PC-3 (cell line): ENCODE results near the gene PIM1. TPM values are rescaled to one million over a fixed set of nuclear protein-coding genes. Genes with fewer than 3 reads are reported as not detected.

Experiments used
- ATAC-seq: fragments of 200-7000 bp; cut with Tn5 transposase; 2 replicates; pipeline ENCODE4 v1.9.1; 2020; ENCODE audit warnings: mild to moderate bottlenecking, moderate library complexity
- BruUV-seq: library from RNA; stranded (reverse); fragments of 400-500 nt; replicated peaks from 2 replicates; lab custom pipeline; 2021; lab: Mats Ljungman, UMichigan
- CTCF ChIA-PET: fragments of 300-600 bp; sonication (Branson Sonifier 250); formaldehyde crosslinking; loops from one replicate; lab custom pipeline; 2022; ENCODE audit warnings: antibody characterized with exemption; lab: Charles Lee
- POLR2A ChIA-PET: fragments of 300-600 bp; sonication (Branson Sonifier 250); formaldehyde crosslinking; loops from one replicate; lab custom pipeline; 2022; ENCODE audit warnings: antibody characterized with exemption; ENCODE audit not compliant: unreplicated experiment; lab: Charles Lee
- DNase-seq: peaks from one replicate; pipeline ENCODE4 v3.0.0-alpha.2; 2015
- H2AFZ ChIP-seq: fragments of 300-600 bp; sonication (generic); 2 replicates; pipeline ENCODE4 v1.6.0; 2016; ENCODE audit warnings: antibody characterized with exemption, low read length
- H3F3A ChIP-seq: fragments of 300-600 bp; sonication (generic); one replicate; pipeline ENCODE4 v1.6.0; 2017; ENCODE audit warnings: antibody characterized with exemption, low read length, control low read depth, mild to moderate bottlenecking; ENCODE audit not compliant: unreplicated experiment
- H3K27ac ChIP-seq: fragments of 300-600 bp; sonication (generic); 2 replicates; pipeline ENCODE4 v1.5.1; 2016; ENCODE audit warnings: mild to moderate bottlenecking, low read length
- H3K27me3 ChIP-seq: fragments of 300-600 bp; sonication (generic); 2 replicates; pipeline ENCODE4 v1.6.1; 2016; ENCODE audit warnings: low read length, mixed read lengths
- H3K36me3 ChIP-seq: fragments of 300-600 bp; sonication (generic); 2 replicates; pipeline ENCODE4 v1.6.1; 2016; ENCODE audit warnings: low read depth, mixed run types, low read length, mixed read lengths
- H3K4me1 ChIP-seq: fragments of 300-600 bp; sonication (generic); 2 replicates; pipeline ENCODE4 v1.5.1; 2016; ENCODE audit warnings: low read length; ENCODE audit not compliant: insufficient read depth
- H3K4me2 ChIP-seq: fragments of 300-600 bp; sonication (generic); 2 replicates; pipeline ENCODE4 v1.6.0; 2016; ENCODE audit warnings: low read length
- H3K4me3 ChIP-seq: fragments of 300-600 bp; sonication (generic); 2 replicates; pipeline ENCODE4 v1.5.1; 2016; ENCODE audit warnings: mild to moderate bottlenecking, low read length, mixed read lengths
- H3K79me2 ChIP-seq: fragments of 300-600 bp; sonication (generic); 2 replicates; pipeline ENCODE4 v1.6.1; 2017; ENCODE audit warnings: low read length, mixed read lengths
- H3K9ac ChIP-seq: fragments of 300-600 bp; sonication (generic); 2 replicates; pipeline ENCODE4 v1.6.0; 2016; ENCODE audit warnings: mild to moderate bottlenecking, low read length
- H3K9me2 ChIP-seq: fragments of 300-600 bp; sonication (generic); replicated peaks from 2 replicates; pipeline ENCODE4 v1.6.1; 2016; ENCODE audit warnings: mixed run types, low read length, mixed read lengths
- H3K9me3 ChIP-seq: fragments of 300-600 bp; sonication (generic); 2 replicates; pipeline ENCODE4 v1.6.1; 2016; ENCODE audit warnings: low read length, mixed read lengths
- H4K20me1 ChIP-seq: fragments of 300-600 bp; sonication (generic); 2 replicates; pipeline ENCODE4 v1.6.1; 2016; ENCODE audit warnings: low read length, mixed read lengths
- CTCF ChIP-seq: fragments of 300-600 bp; sonication (generic); conservative IDR thresholded peaks from 2 replicates; pipeline ENCODE4 v1.5.1; 2017; ENCODE audit warnings: antibody characterized with exemption, low read depth, mild to moderate bottlenecking, low read length
- EZH2 ChIP-seq: fragments of 300-600 bp; sonication (generic); IDR thresholded peaks from one replicate; pipeline ENCODE4 v1.6.1; 2017; ENCODE audit warnings: antibody characterized with exemption, mild to moderate bottlenecking, low read length; ENCODE audit not compliant: unreplicated experiment
- EZH2phosphoT487 ChIP-seq: fragments of 300-600 bp; sonication (generic); IDR thresholded peaks from 2 replicates; pipeline ENCODE4 v1.6.1; 2018; ENCODE audit warnings: mild to moderate bottlenecking, antibody characterized with exemption, low read length, borderline replicate concordance
- intact Hi-C: fragments of 100-400 bp; cut with micrococcal nuclease; formaldehyde crosslinking; loops from 2 replicates; pipeline ENCODE4 v1.9.0; 2023
- total RNA-seq: library from RNA; depleted of rRNA; stranded (reverse); fragments of >200 nt; gene quantifications from 2 replicates; pipeline ENCODE4 v1.2.3, GENCODE V29; 2014

Gene PIM1
- total RNA-seq, 1 experiment from 2014 or later, result 74.1 TPM

DNA sequence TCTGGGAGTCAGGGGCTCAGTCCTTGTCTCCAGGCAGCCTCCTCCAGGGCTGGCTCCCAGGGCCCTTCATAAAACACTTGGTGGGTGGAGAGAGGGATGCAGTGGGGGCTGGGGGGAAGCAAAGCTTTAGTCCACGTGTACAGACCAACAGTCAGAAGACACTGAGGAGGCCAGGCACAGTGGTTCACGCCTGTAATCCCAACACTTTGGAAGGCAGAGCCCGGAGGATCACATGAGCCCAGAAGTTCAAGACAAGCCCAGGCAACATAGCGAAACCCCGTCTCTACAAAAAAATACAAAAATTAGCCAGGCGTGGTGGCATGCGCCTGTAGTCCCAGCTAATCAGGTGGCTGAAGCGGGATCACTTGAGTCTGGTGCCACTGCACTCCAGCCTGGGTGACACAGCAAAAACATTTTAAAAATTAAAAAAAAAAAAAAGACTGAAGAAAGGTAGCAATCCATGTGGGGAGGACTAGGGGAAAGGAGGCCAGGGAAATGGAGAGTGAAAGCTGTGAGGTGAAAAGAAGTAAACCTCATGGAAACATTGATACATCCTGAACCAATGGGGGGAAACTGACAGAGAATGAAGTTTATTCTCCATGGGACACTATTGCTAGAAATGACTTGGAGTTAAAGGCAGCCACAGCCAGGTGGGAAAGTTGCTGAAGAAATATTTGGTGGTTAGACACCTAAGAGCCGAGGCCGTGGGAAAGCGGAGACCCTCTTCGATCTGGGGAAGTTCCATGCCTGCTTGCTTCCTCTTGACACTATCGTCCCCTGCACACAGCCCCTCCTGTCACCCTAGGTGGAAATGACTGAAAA is 35.4 kb downstream of the PIM1 start:
- Histone ChIP-seq H3K4me3 (no peak overlapping the region), H3K4me2 (no peak overlapping the region), H3K9ac (no peak overlapping the region), H3K27me3 (no peaks in the 10 kb centered on the region), H3K4me1 (peaks cover 10% of the 10 kb centered on the region; the same call in 1 of the 2 replicates), H3K9me2 (no peaks in the 10 kb centered on the region), H3K9me3 (no peaks in the 10 kb centered on the region), H3F3A (no peaks in the 10 kb centered on the region), H2AFZ (no peak overlapping the region), H3K27ac (no peak overlapping the region), H3K79me2 (no peaks in the 10 kb centered on the region), H4K20me1 (no peaks in the 10 kb centered on the region), H3K36me3 (no peaks in the 10 kb centered on the region)
- TF ChIP-seq EZH2phosphoT487 (no peak), CTCF (no peak), EZH2 (no peak)
- CTCF ChIA-PET, result interaction anchor here (0.6 kb wide), 1 partner anchor 292 kb away, joined by 7 read pairs; no protein-coding TSS in a partner anchor
- no peak for DNase-seq
- intact Hi-C loops, result loop anchor here (10.0 kb wide), 1 partner anchor 321 kb away; the partner anchor contains the start of gene C6orf89
- no peak for ATAC-seq
- POLR2A ChIA-PET, result no interaction called here
- BruUV-seq, result no TSS peak

- Histone ChIP-seq H3K9me2 (no peaks in the 10 kb centered on the region), H3K4me3 (no peak overlapping the region), H3K36me3 (no peaks in the 10 kb centered on the region), H3K27ac (no peak overlapping the region), H3K27me3 (no peaks in the 10 kb centered on the region), H3K4me2 (no peak overlapping the region), H2AFZ (no peak overlapping the region), H3K9ac (no peak overlapping the region), H3K79me2 (no peaks in the 10 kb centered on the region), H3K4me1 (peaks cover 10% of the 10 kb centered on the region; the same call in 1 of the 2 replicates), H3K9me3 (no peaks in the 10 kb centered on the region), H4K20me1 (no peaks in the 10 kb centered on the region), H3F3A (no peaks in the 10 kb centered on the region)
- DNase-seq, result no peak
- POLR2A ChIA-PET, result no interaction called here
- TF ChIP-seq EZH2, result no peak
- TF ChIP-seq EZH2phosphoT487, result no peak
- intact Hi-C loops, result loop anchor here (10.0 kb wide), 1 partner anchor 321 kb away; the partner anchor contains the start of gene C6orf89
- no TSS peak for BruUV-seq
- CTCF ChIA-PET, result interaction anchor here (0.6 kb wide), 1 partner anchor 292 kb away, joined by 7 read pairs; no protein-coding TSS in a partner anchor
- ATAC-seq, result no peak
These were observed 36.0 kb downstream of the PIM1 start for GRCh38 chr6:37205997-37206340.

DNA sequence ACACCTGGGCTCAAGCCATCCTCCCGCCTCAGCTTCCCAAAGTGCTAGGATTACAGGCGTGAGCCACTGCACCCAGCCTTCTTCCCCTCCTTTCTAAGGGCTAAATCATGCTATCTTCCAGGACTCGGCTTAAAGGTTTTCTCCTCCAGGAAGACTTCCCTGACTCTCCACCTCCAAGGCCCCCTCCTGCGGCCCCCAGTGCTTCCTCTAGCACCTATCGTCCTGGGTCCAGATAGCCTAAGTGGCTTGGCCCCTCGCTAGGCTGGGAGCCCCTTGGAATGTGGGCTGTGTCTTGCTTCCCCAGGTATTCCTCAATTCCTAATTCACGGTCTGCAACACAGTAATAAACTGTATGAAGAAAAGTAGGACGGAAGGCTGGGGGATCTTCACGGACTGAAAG is 36.7 kb downstream of the PIM1 start:
- TF ChIP-seq EZH2phosphoT487, result no peak
- TF ChIP-seq EZH2, result no peak
- Histone ChIP-seq H3K4me1 (peaks cover 10% of the 10 kb centered on the region; the same call in 1 of the 2 replicates), H3K4me3 (no peak overlapping the region), H3K9me3 (no peaks in the 10 kb centered on the region), H3K4me2 (no peak overlapping the region), H3K27ac (no peak overlapping the region), H3K9me2 (no peaks in the 10 kb centered on the region), H3K79me2 (no peaks in the 10 kb centered on the region), H2AFZ (no peak overlapping the region), H3F3A (no peaks in the 10 kb centered on the region), H3K9ac (no peak overlapping the region), H3K36me3 (no peaks in the 10 kb centered on the region), H3K27me3 (no peaks in the 10 kb centered on the region), H4K20me1 (no peaks in the 10 kb centered on the region)
- CTCF ChIA-PET, result no interaction called here
- intact Hi-C loops, result loop anchor here (10.0 kb wide), 1 partner anchor 322 kb away; the partner anchor contains the start of gene C6orf89
- BruUV-seq, result no TSS peak
- POLR2A ChIA-PET, result no interaction called here
- DNase-seq (no peak), ATAC-seq (no peak)
